ENCODE data around the gene CPT2.
A peak's percentile ranks its signal among the peaks of the same experiment; 100 is the strongest.

The CPT2 gene

DNA sequence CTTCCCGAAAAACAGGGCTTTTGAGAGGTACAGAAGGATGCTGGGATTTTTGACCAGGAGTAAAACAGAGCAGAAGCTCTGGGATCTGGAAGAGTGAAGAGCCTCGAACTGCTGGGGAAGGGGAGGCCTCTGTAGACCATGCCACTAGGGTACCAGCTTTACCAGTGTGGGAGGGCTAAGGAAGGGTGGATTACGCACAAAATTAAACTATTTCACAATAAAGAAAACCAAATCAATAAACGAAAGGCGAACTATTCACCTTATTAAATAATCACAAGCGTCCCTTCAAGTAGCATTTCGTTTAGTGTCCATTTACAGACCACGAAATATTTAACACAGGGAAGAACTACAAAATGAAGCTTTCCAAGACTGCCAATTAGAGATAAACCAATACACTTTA is 23.1 kb downstream of the CPT2 start:
- DNase-seq (ENCODE audit: low read depth): no peak

- peak; percentile 94 for DNase-seq (ENCODE audit: low read depth)
Observed at GRCh38 chr1:53220171-53220961, 23.7 kb downstream of the CPT2 start, which contains the start of gene CZIB. Gene CZIB (minus strand): TSS chr1:53220634. CDS start chr1:53220575, 59 bp downstream.

DNA sequence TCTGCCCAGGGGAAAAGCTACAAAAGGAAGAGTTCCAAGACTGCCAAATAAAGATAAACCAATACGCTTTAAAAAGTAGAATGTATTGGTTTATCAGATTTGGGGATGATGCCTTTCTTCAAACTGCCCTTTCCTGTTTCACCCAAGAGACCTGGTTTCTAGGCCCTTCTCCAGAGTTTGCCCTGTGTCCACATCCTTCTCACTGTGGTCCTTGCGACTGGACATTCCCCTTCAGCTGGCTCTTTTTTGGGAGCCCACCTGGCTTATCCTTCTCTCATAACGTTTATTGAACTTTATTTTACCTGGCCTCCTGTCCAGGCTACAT is 24.3 kb downstream of the CPT2 start:
- no peak for DNase-seq (ENCODE audit: low read depth)

DNA sequence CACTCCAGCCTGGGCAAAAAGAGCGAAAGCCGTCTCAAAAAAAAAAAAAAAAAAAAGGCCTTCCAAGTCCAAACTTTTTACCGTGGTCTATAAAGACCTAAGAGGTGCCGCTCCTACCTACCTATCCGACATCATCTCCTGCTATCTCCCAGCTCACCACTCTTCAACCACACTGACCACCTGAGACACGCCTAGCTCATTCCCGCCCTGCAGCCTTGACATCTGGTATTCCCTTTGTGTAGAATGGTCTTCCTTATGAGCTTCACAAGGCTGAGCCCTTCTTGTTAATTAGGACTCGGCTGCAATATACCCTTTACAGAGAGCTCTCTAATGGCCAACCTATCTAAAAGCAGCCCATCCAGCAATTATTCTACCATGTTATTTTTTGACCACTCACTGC is 41.0 kb downstream of the CPT2 start:
- DNase-seq (ENCODE audit: low read depth): no peak

DNA sequence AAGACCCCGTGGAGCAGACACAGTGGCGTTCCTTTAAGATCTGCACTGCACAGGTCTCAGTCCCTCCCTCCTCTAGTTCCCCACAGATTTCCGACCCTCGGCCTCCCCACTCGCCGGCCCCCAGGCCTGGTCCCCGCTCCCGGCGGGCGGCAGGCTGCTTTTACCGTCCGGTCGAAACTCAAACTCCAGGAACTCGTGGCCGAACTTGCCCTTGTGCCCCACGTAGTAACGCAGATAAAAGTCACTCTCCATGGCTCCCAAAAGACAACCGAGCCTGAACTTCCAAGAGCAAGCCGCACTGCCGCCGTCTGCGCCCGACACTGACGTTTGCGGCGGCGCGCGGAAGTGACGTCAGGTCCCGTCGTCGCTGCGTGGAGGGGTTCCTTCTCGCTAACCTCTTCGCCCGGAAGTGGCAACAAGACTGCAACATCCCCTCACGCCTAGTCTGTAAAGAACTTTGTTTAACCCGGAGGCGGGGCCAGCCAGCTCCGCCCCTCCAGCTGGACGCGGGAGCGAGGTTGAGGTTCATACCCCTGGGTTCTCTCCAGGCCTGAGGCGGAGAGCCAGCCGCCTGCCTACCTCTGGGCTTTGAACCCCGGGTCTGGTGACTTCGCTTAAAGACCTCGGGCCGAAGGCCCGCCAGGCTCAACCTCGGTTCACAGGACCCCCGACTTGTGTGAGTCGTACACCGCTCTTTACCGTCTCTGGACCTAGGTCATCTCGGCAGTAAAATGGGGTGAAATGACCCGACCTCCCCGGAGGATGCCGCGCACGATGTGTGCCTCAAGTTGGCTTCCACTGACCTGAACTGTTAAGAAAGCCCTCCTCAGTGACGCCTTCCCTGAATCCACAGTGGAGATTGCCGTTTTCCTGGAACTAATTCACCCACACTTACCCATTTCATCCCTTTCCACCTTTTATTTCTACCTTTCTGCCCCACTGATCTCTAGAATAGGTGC is 41.9 kb downstream of the CPT2 start, which contains the start of gene MAGOH:
Gene MAGOH (minus strand): TSS at position 322 of the 959 bp plus-strand sequence. CDS start 70 bp downstream, at position 252.
- DNase-seq (ENCODE audit: low read depth): peak; percentile 97

DNA sequence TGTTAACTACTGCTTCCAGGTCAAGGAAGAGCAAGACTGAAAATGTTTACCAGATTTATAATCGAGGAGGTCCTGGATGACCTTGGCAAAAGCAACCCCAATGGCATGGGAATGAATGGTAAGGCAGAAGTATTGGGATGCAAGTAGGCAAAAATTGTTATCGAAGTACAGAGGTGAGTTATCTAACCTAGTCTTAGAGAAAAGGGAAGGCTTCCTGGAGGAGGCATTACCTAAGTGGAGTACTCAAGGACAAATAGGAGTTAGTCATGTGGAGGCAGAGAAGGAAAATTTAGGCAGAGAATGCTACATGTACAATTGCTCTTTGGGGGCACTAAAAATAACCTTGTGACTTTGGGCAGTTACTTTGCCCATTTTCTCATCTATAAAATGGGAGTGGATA is 45.2 kb downstream of the CPT2 start:
- no peak for DNase-seq (ENCODE audit: low read depth)

GRCh38 chr1:53242381-53242780 is 45.8 kb downstream of the CPT2 start:
- no peak for DNase-seq (ENCODE audit: low read depth)

GRCh38 chr1:53244141-53244540 is 47.5 kb downstream of the CPT2 start:
- DNase-seq (ENCODE audit: low read depth): no peak

- no peak for DNase-seq (ENCODE audit: low read depth)
Observed at GRCh38 chr1:53246261-53247134, 49.9 kb downstream of the CPT2 start.

GRCh38 chr1:53249706-53250105 is 53.1 kb downstream of the CPT2 start:
- DNase-seq (ENCODE audit: low read depth): no peak

GRCh38 chr1:53250325-53250724 is 53.7 kb downstream of the CPT2 start:
- DNase-seq (ENCODE audit: low read depth): no peak

DNA sequence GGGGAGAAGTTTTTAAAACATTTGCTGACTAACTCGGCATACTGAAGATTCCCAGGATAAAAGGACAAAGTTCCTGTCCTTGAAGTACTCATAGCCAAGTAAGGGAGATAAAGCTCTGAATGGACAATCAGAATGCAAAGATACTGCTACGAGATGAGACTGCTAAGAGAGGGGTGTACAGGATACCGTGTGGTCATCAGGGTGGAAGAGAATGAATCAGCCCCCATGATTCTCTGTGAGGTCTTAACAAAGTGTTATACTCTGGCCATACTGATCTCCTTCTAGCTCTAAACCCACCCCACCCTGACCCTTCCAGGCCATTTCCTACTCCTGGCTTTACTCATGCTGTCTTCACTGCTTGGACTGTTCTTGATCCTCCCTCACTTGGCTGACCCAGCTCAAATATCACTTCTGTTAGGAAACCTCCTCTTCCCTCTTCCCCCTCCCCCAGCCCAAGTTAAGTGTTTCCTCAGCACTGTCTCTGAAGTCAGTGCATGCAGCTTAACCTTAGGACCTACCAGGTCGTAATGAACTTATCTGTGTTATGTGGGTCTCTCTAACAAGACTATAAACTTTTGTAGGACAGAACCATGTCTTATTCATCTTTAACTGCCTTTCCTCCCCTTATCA is 57.5 kb downstream of the CPT2 start:
- DNase-seq (ENCODE audit: low read depth): no peak

DNA sequence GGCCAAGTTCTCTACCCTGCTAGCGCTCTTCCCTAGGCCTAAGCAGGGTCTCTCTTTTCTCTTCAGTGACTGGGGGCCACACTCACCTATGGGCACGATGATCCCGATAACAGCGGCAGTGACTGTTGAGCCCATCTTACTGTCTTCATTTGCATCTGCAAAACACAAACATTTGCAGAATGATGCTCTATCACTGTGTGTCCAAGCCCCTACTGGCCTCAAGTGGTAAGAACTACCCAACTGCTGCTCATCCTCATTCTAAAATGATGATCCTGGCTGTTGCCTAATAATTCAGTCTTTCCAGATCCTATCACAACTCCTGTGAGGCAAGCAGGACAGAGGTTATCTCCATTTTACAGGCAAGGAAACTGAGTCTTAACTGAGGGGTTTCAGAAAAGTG is 58.4 kb downstream of the CPT2 start:
- DNase-seq (ENCODE audit: low read depth): no peak

DNA sequence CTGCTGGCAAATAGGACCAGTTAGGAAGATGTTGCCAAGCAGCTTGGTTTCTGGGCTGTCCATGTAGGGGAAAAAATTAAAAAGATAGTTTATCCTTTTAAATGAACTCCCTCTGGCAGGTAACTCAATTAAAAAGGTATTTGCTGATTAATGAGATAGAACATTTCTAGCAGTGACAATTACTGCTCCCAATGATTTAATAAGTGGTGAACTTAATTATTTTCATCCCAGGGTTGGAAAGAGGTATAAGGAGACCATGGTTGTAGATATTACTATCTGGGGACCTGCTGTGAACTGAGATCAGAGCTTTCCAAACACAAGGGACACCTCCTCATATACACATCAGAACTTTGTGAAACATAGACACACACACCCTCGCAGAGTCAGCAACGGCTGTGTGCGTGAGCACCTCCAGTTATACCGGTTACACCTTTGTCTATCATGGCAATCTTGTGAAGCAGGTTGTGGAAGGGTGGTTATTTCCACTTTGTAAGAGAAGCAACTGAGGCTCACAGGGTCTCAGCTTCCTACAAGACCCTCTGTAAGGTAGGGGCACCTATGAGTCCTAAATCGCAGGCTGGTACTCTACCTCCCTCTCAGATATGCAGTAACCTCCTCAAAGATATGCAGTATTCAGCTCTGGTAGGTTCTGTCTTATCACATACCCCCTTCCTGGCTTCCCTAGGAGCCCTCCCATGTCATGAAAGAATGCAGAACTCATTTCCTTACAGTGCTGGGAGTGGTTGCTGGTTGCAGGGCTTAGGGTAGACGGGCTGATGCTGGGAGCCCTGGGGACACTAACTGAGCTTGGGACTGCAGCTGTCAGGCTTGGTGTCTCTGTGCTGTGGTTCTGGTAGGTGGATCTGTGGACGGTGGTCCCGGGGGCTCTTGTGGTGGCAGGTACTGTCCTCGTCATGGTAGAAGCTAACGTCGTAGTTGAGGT is 60.2 kb downstream of the CPT2 start:
- no peak for DNase-seq (ENCODE audit: low read depth)

GRCh38 chr1:53257454-53258081 is 60.9 kb downstream of the CPT2 start:
- DNase-seq (ENCODE audit: low read depth): no peak

DNA sequence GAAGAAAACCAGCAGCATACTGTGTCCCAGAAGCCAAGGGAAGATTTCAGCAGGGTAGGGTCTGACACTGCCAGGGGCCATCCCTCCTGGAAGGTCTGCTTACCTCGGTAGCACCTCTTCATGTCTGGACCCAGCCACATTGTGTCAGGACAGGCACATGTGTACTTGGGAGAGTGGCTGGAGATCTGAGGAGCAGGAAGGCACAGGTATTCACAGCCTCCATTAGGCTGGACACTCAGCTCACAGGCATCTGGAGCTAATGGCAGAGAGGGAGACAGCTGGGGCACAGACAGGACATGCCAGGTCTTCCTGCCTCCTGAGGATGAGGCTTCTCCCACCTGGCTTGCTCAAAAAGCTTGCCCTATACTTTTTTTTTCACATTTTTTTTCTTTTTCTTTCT is 61.6 kb downstream of the CPT2 start:
- no peak for DNase-seq (ENCODE audit: low read depth)

- no peak for DNase-seq (ENCODE audit: low read depth)
Observed at GRCh38 chr1:53259932-53260331, 63.3 kb downstream of the CPT2 start.

DNA sequence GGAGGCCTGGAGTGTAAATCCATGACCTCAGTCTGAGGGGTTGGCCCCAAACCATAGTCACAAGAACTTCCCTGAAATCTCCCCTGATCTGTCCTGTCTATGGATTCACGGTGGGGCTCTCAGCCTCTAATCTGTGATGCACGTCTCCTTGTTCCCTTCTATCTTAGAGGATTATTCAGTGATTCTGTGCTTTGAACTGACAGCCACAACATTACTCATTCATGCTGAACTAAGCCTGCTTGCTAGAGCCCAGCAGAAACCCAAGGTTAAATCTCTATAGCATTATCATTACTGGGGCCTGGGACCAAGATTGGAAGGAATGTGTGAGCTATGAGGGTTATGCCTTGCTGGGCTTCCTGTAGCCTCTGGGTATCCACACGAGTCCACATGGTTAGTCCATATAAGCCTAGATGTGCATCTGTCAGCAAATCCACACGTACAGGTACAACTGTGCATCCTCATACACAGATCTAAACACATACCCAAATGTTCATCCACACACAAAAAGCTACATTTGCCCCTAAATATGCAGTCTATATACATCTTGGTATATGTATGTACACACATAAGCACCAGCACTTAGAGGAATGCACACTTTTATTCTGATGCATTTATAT is 64.1 kb downstream of the CPT2 start:
- DNase-seq (ENCODE audit: low read depth): no peak

GRCh38 chr1:53262000-53262399 is 65.4 kb downstream of the CPT2 start:
- DNase-seq (ENCODE audit: low read depth): no peak

Data from stimulated activated CD8-positive, alpha-beta memory T cell treated with anti-CD3 and anti-CD28 coated beads, Interleukin-7, amount 100 ng/mL, for 24 hours (primary cell).